IPS-18a (cell line): ENCODE measurements around the gene HOXA3.

Experiments used
- H3K27ac ChIP-seq: one replicate; pipeline ENCODE4 v1.5.1; 2013; ENCODE audit warnings: low read length
- H3K27me3 ChIP-seq: one replicate; pipeline ENCODE4 v1.6.1; 2013; ENCODE audit warnings: mild to moderate bottlenecking, low read length; ENCODE audit not compliant: control insufficient read depth, insufficient read depth
- H3K36me3 ChIP-seq: one replicate; pipeline ENCODE4 v1.6.1; 2013; ENCODE audit warnings: low read depth, low read length; ENCODE audit not compliant: control insufficient read depth
- H3K4me1 ChIP-seq: one replicate; pipeline ENCODE4 v1.6.1; 2013; ENCODE audit warnings: low read depth, low read length; ENCODE audit not compliant: control insufficient read depth
- H3K4me3 ChIP-seq: one replicate; pipeline ENCODE4 v1.5.1; 2013; ENCODE audit warnings: low read length
- H3K9ac ChIP-seq: one replicate; pipeline ENCODE4 v1.6.1; 2013; ENCODE audit warnings: mild to moderate bottlenecking, low read length, moderate library complexity
- H3K9me3 ChIP-seq: one replicate; pipeline ENCODE4 v1.6.1; 2013; ENCODE audit warnings: low read depth, low read length; ENCODE audit not compliant: control insufficient read depth

Gene HOXA3

DNA sequence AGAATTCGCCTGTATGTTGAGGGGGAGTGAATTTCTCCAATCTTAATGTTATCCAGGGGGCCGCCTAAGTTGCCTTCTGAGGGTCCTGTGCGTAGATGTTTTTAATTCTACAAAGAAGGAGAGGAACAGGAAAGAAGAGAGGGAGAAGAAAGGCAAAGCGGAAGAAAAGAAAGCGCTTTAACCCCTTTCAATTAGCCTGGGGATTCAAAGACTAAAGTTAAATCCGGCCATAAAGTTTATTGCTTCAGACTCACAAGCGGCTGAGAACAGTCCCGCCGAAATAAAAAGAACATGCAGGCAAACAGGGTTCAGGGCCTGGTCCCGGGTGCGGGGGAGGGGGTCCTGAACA is 13.4 kb downstream of the HOXA3 start:
- Histone ChIP-seq H3K4me1 (peaks cover 3% of the 10 kb centered on the region), H3K36me3 (no peaks in the 10 kb centered on the region), H3K4me3 (no peak overlapping the region), H3K9me3 (peaks cover 3% of the 10 kb centered on the region), H3K27me3 (peaks cover 100% of the 10 kb centered on the region), H3K27ac (no peak overlapping the region), H3K9ac (no peak overlapping the region)

DNA sequence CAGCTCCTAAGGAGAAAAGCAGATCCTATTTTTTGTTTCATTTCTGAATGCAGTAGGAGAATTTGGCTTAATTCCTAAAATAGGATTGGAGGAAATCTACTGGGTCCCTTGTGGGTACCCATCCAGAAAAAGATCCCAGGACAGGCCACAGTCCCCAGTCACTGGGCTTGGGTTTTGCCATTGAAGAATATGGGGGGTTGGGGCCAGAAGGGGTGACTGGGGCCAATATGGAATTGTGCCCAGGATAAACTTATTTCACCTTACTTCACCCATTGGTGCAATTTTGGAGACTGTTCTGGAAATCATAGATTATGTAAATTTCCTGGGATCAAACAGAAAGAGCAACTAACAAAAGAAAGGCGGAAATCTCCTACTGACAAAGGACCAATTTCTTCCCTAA is 13.9 kb downstream of the HOXA3 start:
- Histone ChIP-seq H3K9me3 (peaks cover 3% of the 10 kb centered on the region), H3K4me1 (peaks cover 3% of the 10 kb centered on the region), H3K4me3 (no peak overlapping the region), H3K9ac (no peak overlapping the region), H3K27me3 (peaks cover 100% of the 10 kb centered on the region), H3K36me3 (no peaks in the 10 kb centered on the region), H3K27ac (no peak overlapping the region)

DNA sequence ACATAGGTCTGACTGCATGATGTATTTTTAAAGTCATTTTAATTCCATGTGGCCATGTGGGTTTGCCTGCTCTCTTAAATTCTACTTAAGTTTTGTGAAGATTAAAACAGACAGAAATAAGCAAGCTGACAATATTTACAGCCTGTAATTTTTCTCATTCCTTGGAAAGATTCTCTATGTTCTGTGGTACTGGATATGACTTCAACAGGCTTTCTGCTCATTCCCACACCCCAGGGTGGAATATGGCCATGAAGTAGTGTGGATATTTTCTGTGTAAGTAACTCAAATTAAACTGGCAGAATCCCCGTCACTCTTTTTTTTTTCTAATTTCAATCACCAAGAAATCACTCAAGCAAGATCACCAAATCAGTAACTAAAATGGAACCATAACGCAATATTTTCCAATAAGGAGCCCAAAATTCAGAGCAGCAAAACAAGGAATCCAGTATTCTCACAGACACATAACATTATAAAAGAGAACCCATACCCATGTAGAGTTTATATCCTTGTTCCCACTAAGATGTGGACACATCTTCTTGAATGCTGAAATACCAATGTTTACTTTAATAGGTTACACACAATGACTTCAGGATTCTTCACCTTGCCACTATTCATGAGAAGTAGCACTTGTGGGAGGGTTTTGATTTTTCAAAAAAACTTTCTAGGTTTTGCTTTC is 14.6 kb downstream of the HOXA3 start:
- Histone ChIP-seq H3K9me3 (peaks cover 3% of the 10 kb centered on the region), H3K9ac (no peak overlapping the region), H3K4me3 (no peak overlapping the region), H3K27me3 (peaks cover 100% of the 10 kb centered on the region), H3K4me1 (peaks cover 3% of the 10 kb centered on the region), H3K36me3 (no peaks in the 10 kb centered on the region), H3K27ac (no peak overlapping the region)

DNA sequence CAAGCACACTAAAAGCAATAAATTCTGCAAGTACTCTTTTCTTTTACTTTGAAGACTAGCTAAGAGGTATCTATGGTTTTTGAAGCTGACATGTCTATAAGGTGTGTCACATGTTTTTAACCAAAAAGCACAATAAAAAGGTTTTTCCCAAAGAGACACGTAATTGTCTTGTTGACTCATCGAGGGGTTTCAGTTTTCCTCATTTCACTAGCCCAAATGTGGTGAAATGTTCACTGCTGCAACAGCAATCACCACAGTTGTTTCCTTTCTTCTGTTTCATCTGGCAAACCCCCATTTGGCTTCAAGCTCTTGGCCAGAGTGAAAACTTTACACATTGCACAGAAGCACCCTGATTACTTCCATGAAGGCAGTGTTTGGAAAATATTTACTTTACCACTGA is 18.0 kb downstream of the HOXA3 start:
- no peak overlapping the region for H3K4me3 ChIP-seq
- no peak overlapping the region for H3K9ac ChIP-seq
- H3K36me3 ChIP-seq, result no peaks in the 10 kb centered on the region
- peaks cover 100% of the 10 kb centered on the region for H3K27me3 ChIP-seq
- peaks cover 5% of the 10 kb centered on the region for H3K4me1 ChIP-seq
- H3K27ac ChIP-seq, result no peak overlapping the region
- H3K9me3 ChIP-seq, result no peaks in the 10 kb centered on the region

DNA sequence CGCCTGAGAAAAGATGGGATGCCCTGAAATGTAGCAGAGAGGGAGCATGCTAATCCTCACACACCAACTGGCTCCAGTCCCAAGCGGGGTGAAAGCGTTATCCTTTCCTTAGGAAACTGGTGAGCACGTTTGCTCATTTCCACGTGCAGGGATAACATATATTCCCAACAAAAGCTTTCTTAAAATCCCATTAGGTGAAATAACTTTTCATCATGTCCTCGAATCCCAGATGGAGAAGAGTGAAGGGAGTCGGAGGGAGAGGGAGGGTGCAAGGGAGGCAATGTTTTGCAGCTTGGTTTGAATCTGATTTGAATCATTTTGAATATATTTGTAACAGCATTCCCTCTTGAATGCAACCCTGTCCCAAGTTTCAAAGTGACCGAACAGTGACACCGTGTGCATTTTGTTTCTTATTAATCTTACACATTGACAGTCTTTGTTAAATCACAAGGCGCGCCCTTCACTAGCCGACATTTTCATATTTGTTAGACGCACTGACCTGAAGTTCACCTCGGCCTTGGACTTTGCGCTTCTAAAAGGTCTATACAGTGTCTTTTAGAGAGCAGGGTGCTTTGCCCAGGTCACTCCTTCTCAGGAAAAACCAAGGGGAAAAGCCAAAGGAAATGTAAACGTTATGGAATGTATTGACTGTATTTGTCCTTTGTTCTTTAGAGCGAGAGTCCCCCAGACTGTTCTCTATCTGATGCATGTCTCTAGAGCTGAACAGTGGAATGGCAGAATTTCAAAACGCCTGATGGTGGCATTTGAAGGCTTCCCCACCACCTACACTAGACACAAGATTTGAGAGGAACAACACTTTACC is 18.8 kb downstream of the HOXA3 start:
- Histone ChIP-seq H3K9me3 (no peaks in the 10 kb centered on the region), H3K4me3 (no peak overlapping the region), H3K36me3 (no peaks in the 10 kb centered on the region), H3K27me3 (peaks cover 100% of the 10 kb centered on the region), H3K27ac (no peak overlapping the region), H3K9ac (no peak overlapping the region), H3K4me1 (peaks cover 5% of the 10 kb centered on the region)

DNA sequence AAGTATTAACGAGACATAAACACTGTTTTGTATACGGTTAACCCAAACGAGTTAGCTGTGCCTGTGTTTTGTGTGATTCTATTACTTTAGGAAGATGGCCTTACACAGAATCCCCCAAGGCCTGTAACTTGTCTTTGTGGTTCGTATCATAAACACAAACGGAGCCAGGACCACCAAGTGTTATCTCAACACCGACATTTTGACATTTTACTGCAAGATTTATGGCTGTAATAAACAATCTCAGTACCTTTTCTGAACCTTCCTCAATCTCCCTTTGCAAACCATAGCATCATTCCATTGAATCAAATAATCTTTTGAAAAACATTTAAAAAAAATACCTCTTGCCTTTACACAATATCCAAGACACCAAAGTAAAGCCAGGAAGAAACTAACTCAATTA is 19.4 kb downstream of the HOXA3 start:
- H3K9ac ChIP-seq, result no peak overlapping the region
- peaks cover 5% of the 10 kb centered on the region for H3K4me1 ChIP-seq
- H3K9me3 ChIP-seq, result no peaks in the 10 kb centered on the region
- no peaks in the 10 kb centered on the region for H3K36me3 ChIP-seq
- H3K27me3 ChIP-seq, result peaks cover 100% of the 10 kb centered on the region
- no peak overlapping the region for H3K4me3 ChIP-seq
- no peak overlapping the region for H3K27ac ChIP-seq

DNA sequence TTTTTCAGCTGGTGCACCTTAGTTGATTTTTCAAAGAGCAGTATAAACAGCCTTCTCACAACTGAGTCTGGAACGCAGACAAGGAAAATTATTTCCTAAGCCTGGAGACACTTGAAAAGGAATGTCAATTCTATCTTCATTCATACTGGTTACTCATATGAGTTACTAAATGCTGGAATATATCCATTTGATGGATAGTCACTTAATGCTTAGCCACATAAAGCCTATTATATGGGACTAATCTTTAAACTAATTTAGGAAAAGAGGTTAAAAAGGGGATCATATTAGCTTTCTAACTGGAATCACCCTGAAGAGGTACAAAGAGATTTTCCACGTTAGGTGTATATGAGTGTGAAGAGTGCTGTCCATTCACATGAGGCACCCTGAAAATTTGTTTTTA is 20.2 kb downstream of the HOXA3 start:
- peaks cover 5% of the 10 kb centered on the region for H3K4me1 ChIP-seq
- H3K9ac ChIP-seq, result no peak overlapping the region
- H3K4me3 ChIP-seq, result no peak overlapping the region
- no peaks in the 10 kb centered on the region for H3K9me3 ChIP-seq
- H3K36me3 ChIP-seq, result no peaks in the 10 kb centered on the region
- H3K27me3 ChIP-seq, result peaks cover 100% of the 10 kb centered on the region
- H3K27ac ChIP-seq, result no peak overlapping the region

DNA sequence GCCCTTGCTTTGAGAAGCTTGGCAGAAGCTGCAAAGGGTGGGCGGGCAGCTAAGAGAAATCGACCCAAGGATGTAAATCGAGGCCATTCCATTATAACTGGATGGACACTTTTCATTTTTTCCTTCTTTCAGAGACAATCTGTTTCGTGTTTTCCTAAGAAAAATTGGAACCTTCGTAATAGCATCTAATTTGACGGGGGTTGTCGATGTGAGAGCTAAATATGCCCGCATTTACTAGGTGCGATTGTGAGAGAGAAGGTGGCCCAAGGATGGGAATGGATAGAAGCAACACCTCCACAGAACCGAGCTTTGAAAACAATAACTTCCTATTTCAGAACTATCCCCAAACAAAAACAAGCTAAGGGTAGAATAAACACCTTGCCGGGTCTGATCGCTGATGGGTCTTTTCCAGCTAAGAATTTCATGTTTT is 21.0 kb downstream of the HOXA3 start:
- Histone ChIP-seq H3K27me3 (peaks cover 100% of the 10 kb centered on the region), H3K9ac (no peak overlapping the region), H3K27ac (no peak overlapping the region), H3K36me3 (no peaks in the 10 kb centered on the region), H3K9me3 (no peaks in the 10 kb centered on the region), H3K4me1 (peaks cover 5% of the 10 kb centered on the region), H3K4me3 (peak overlapping the region; percentile 48)

DNA sequence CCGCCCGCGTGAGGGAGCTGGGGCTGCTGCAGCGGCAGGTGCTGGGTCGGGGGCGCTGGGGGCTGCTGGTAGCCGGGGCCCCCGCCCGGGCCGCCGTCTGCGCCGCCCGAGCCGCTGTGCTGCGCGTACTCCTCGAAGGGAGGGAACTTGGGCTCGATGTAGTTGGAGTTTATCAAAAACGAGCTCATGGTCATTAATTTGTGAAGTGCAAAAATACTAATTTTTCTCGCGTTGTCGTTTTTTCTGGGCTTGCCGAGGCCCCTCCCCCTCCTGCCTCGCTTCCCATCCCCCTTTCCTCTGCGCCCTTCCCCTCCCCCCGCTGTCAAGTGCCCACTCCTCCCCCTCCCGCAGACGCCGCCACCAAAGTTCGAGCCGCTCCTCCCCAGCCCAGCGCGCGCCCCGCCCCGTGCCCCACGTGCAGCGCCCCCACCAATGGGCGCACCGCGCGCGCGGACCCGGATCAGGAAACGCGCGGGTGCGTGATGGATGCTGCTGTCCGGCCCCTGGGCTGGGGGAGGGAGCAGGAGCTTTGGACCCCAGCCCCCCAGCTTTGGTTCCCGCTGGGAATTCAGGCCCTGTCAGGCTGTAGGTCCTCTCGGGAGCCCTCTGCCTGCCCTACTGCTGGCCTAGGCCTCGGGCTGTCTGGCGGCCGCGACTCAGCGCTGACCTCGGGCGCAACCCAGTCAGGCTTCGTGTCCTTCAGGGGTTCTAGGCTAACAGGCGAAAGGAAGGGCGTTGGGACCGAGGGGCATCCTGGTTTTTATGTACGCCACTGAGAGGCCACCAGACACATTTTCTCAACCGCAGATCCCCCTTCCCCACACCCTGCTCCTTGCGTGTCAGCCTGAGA is 21.6 kb downstream of the HOXA3 start, which contains the start of gene HOXA4:
TSS of gene HOXA4 (minus strand) at position 218 of the 850 bp plus-strand sequence. CDS start at position 194, 24 bp downstream.
- Histone ChIP-seq H3K9ac (no peak within 1 kb of the TSS), H3K36me3 (no peaks in the 10 kb centered on the region), H3K27ac (no peak within 1 kb of the TSS), H3K27me3 (peaks cover 100% of the 10 kb centered on the region), H3K9me3 (no peaks in the 10 kb centered on the region), H3K4me1 (peaks cover 5% of the 10 kb centered on the region), H3K4me3 (peak within 1 kb of the TSS; percentile 48)

DNA sequence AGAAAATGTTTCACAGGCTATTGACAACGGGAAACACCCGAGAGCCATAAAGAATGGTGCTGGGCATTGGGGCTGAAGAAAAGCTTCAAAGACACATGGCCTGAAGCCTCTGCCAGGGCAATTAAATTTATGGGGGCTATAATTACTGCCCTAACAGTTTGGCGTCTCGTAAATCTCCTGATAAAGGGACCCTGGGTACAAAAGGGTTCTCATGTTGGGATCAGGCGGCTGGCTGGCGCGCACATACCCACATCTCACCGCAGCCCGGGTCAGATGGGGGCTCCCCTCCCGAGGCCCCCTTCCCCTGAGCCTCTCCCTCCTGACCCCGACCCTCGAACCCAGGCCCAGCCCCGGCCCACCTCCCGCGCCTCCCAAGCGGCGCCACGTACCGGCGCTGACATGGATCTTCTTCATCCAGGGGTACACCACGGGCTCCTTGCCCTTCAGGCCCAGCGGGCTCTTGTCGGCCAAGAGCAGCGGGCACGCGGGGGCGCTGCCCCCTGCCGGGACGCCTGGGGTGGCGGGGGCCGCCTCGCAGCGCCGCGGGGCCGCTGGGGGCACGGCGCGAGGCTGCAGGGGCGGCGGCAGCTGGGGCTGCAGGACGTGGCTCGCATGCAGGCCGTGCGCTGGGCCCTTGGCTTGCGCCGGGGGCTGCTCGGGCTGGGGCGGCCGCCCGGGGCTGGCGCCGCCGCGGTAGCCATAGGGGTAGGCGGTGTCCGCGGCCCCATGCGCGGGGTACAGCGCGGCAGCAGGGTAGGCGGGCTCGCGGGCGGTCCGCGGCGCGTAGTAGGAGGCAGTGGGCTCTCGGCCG is 22.4 kb downstream of the HOXA3 start:
- Histone ChIP-seq H3K9ac (no peak overlapping the region), H3K4me3 (no peak overlapping the region)

More for the DNA sequence above, 22.4 kb downstream of the HOXA3 start:
- no peaks in the 10 kb centered on the region for H3K36me3 ChIP-seq
- H3K27me3 ChIP-seq, result peaks cover 100% of the 10 kb centered on the region
- H3K4me1 ChIP-seq, result peaks cover 5% of the 10 kb centered on the region
- H3K9me3 ChIP-seq, result no peaks in the 10 kb centered on the region
- no peak overlapping the region for H3K27ac ChIP-seq
